Esophagus (tissue), 2 donors: Measurements from ENCODE around the gene FREM2. TPM values are rescaled to one million over a fixed set of nuclear protein-coding genes. Genes with fewer than 3 reads are reported as not detected.

Experiments
- H3K27ac ChIP-seq, 2 donors: one replicate each; pipeline ENCODE4 v1.5.1; 2013; ENCODE audit warnings: low read depth in 2 of 2, mild to moderate bottlenecking in 2 of 2, inconsistent platforms in 1 of 2, low read length in 1 of 2, moderate library complexity in 1 of 2
- H3K27me3 ChIP-seq, 2 donors: one replicate each; pipeline ENCODE4 v1.6.1; 2013; ENCODE audit warnings: low read length in 2 of 2, control low read depth in 1 of 2, mild to moderate bottlenecking in 1 of 2; ENCODE audit not compliant: insufficient read depth in 2 of 2, control insufficient read depth in 1 of 2
- H3K36me3 ChIP-seq, 2 donors: one replicate each; pipeline ENCODE4 v1.6.1; 2013; ENCODE audit warnings: low read length in 1 of 2; ENCODE audit not compliant: control insufficient read depth in 2 of 2, insufficient read depth in 2 of 2
- H3K4me1 ChIP-seq, 2 donors: one replicate each; pipeline ENCODE4 v1.6.1; 2013; ENCODE audit warnings: low read length in 1 of 2; ENCODE audit not compliant: control insufficient read depth in 2 of 2, insufficient read depth in 2 of 2
- H3K4me3 ChIP-seq, 2 donors: one replicate each; pipeline ENCODE4 v1.5.1; 2013; ENCODE audit warnings: low read length in 2 of 2, mild to moderate bottlenecking in 2 of 2, low read depth in 1 of 2, moderate library complexity in 1 of 2
- H3K9me3 ChIP-seq, 2 donors: one replicate each; pipeline ENCODE4 v1.6.1; 2013; ENCODE audit warnings: mild to moderate bottlenecking in 2 of 2, low read depth in 1 of 2, low read length in 1 of 2, moderate library complexity in 1 of 2; ENCODE audit not compliant: control insufficient read depth in 2 of 2, insufficient read depth in 1 of 2
- WGBS, 2 donors: extraction: QIAGEN DNeasy Blood & Tissue Kit; methylation state at CpG; one replicate each; pipeline ENCODE4 v1.1.7; 2013; 5-methylcytosine and 5-hydroxymethylcytosine counted together
- polyA plus RNA-seq, 2 donors: library from polyadenylated mRNA; stranded (reverse); fragments of 200-250 nt; gene quantifications; one replicate each; pipeline ENCODE4 v1.2.3, GENCODE V29; 2013
- donor health status: healthy with polysubstance abuse.
- donor health status: Bipolar disorder and iron deficiency.

FREM2 gene
- polyA plus RNA-seq, 2 donors, result 0.01 to 0.02 TPM

DNA sequence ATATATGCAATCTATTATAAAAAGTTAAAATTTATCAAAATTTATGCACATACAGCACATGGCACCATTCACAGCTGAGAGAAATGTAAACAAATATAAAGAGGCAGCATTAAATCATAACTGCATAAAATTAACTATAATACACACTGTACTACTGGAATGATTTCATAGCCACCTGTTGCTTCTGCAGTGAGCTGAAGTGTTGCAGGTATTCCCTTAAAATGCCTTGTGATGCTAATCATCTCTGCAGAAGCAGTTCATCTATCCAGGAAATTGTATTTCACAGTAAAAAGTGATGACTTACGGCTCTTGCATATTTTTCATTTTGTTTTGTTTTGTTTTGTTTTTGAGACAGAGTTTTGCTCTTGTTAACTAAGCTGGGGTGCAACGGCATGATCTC, 221.7 kb downstream of the FREM2 start:
- H3K9me3 ChIP-seq, result no peaks in the 10 kb centered on the region
- no peak overlapping the region for H3K4me3 ChIP-seq
- no peaks in the 10 kb centered on the region for H3K36me3 ChIP-seq
- WGBS, 2 donors, result 90 to 92% methylated on average over 2 of the region's 2 CpGs
- H3K27ac ChIP-seq, result no peak overlapping the region
- no peaks in the 10 kb centered on the region for H3K4me1 ChIP-seq
- no peaks in the 10 kb centered on the region for H3K27me3 ChIP-seq

DNA sequence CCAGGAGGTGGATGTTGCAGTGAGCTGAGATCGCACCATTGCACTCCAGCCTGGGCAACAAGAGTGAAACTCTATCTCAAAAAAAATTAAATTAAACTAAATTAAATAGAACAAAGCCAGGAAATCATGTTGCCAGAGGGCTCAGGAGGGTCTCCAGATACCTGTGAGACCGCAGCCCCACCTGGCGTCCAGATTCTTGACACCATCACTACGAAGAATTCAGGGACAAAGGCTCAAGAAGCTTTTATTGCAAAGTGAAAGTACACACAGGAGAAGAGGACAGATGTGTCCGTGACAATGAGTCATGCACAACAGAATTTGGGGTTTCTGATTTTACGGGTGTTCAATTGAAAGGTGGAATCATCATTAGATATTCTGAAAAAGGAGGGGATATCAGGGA, 227.2 kb downstream of the FREM2 start:
- no peaks in the 10 kb centered on the region for H3K9me3 ChIP-seq
- H3K4me3 ChIP-seq, result no peak overlapping the region
- no peak overlapping the region for H3K27ac ChIP-seq
- H3K4me1 ChIP-seq, result no peaks in the 10 kb centered on the region
- 78 to 79% methylated on average over 6 of the region's 6 CpGs for WGBS, 2 donors
- H3K27me3 ChIP-seq, result no peaks in the 10 kb centered on the region
- H3K36me3 ChIP-seq, result no peaks in the 10 kb centered on the region

DNA sequence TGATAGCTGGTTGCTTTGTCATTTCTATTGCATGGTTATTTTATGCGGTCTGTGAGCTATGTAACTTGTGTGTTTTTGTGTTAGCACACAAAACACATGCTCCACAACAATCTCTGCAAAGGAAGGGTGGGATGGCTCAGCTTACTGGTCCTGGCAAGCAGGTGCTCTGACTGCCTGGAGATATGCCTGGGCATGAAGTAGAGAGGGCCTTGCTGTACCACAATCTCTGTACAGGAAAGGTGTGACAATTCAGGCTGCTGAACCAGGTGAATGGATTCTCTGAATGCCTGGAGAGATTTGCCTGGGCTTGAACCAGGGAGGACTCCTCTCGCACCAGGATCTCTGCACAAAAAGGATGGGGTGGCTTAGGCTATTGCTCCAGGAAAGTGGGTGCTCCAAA, 234.2 kb downstream of the FREM2 start:
- no peak overlapping the region for H3K4me3 ChIP-seq
- no peaks in the 10 kb centered on the region for H3K4me1 ChIP-seq
- no peaks in the 10 kb centered on the region for H3K36me3 ChIP-seq
- peaks cover 0 to 2% of the 10 kb centered on the region in 2 donors for H3K9me3 ChIP-seq
- H3K27ac ChIP-seq, result no peak overlapping the region
- WGBS, 2 donors, result 56 to 77% methylated on average over 2 of the region's 2 CpGs
- peaks cover 2 to 3% of the 10 kb centered on the region in 2 donors for H3K27me3 ChIP-seq

DNA sequence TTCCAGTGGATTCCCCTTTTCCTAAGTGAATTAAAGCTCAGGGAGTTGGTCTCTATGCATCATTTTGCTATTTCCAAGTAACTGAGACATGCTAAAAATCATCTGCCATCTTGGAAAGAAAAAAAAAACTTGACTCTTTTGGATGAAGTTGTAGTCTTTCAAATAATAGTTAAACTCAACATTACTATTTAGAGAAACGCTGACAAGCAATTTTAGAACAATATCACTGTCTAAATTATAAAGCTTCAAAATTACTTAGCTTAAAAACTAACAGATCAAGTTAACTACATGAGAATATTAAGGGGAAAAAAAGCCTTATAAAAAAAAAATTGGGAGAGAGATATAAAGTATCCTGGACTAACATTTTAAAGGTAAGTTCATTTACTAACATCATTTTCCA, 235.3 kb downstream of the FREM2 start:
- peaks cover 0 to 2% of the 10 kb centered on the region in 2 donors for H3K9me3 ChIP-seq
- H3K36me3 ChIP-seq, result no peaks in the 10 kb centered on the region
- no peak overlapping the region for H3K4me3 ChIP-seq
- 86 to 95% methylated on average over 1 of the region's 1 CpG for WGBS, 2 donors
- no peak overlapping the region for H3K27ac ChIP-seq
- no peaks in the 10 kb centered on the region for H3K4me1 ChIP-seq
- peaks cover 2 to 3% of the 10 kb centered on the region in 2 donors for H3K27me3 ChIP-seq

DNA sequence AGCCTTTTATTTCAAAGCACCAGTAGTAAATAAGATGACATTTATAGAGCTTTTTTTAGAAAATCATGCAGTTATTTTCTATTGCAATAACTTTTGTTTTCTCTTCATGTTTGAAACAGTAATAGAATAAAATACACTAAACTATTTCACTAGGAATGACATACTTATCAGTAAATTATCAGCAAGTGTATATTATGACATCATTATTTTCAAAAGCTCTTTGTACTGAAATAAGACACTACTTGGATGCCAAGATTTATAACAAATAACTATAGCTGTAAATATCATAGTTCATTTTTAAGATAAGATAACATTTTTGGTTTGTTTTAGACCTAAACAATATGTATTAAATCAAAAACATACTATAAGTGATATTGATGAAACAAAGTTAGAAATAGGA, 246.9 kb downstream of the FREM2 start:
- Histone ChIP-seq H3K9me3 (no peaks in the 10 kb centered on the region), H3K27me3 (no peaks in the 10 kb centered on the region), H3K27ac (no peak overlapping the region)

More for the DNA sequence above, 246.9 kb downstream of the FREM2 start:
- Histone ChIP-seq H3K4me3 (no peak overlapping the region), H3K4me1 (no peaks in the 10 kb centered on the region), H3K36me3 (no peaks in the 10 kb centered on the region)
